HG02588 (cell line): ENCODE measurements around the gene TLR5.
A peak's percentile ranks its signal among the peaks of the same experiment; 100 is the strongest.

Experiments
- ATAC-seq: cut with Tn5 transposase; IDR thresholded peaks from one replicate; pipeline ENCODE4 v1.9.1; 2021; ENCODE audit warnings: mild to moderate bottlenecking, moderate library complexity; ENCODE audit not compliant: unreplicated experiment

Gene TLR5

GRCh38 chr1:223147873-223148272, 4.8 kb upstream of the TLR5 start:
- ATAC-seq: no peak

GRCh38 chr1:223147409-223147808, 4.4 kb upstream of the TLR5 start:
- no peak for ATAC-seq

GRCh38 chr1:223146745-223147144, 3.7 kb upstream of the TLR5 start:
- no peak for ATAC-seq

- no peak for ATAC-seq
Observed at GRCh38 chr1:223144914-223145313, 1.9 kb upstream of the TLR5 start.

GRCh38 chr1:223144431-223144830, 1.4 kb upstream of the TLR5 start:
- no peak for ATAC-seq

- peak; percentile 51 for ATAC-seq
Observed at GRCh38 chr1:223143537-223144248, 645 bp upstream of the TLR5 start.

- ATAC-seq: no peak
Observed at GRCh38 chr1:223142269-223142668, 779 bp downstream of the TLR5 start.

- ATAC-seq: no peak
Observed at GRCh38 chr1:223140611-223141405, 2.2 kb downstream of the TLR5 start.

GRCh38 chr1:223137455-223138085, 5.5 kb downstream of the TLR5 start:
- no peak for ATAC-seq

- ATAC-seq: no peak
Observed at GRCh38 chr1:223136086-223136485, 7.0 kb downstream of the TLR5 start.

GRCh38 chr1:223135176-223135942, 7.7 kb downstream of the TLR5 start:
- no peak for ATAC-seq

GRCh38 chr1:223133824-223134435, 9.1 kb downstream of the TLR5 start:
- peak; percentile 79 for ATAC-seq

- no peak for ATAC-seq
Observed at GRCh38 chr1:223133306-223133823, 9.7 kb downstream of the TLR5 start.

- ATAC-seq: no peak
Observed at GRCh38 chr1:223129229-223129901, 13.7 kb downstream of the TLR5 start.

GRCh38 chr1:223126741-223127140, 16.3 kb downstream of the TLR5 start:
- no peak for ATAC-seq

GRCh38 chr1:223125766-223126165, 17.3 kb downstream of the TLR5 start:
- ATAC-seq: no peak

GRCh38 chr1:223123011-223123610, 19.9 kb downstream of the TLR5 start:
- ATAC-seq: no peak

GRCh38 chr1:223118418-223118817, 24.6 kb downstream of the TLR5 start:
- no peak for ATAC-seq

- no peak for ATAC-seq
Observed at GRCh38 chr1:223116950-223117349, 26.1 kb downstream of the TLR5 start.
